ENCODE data around the gene PRX.

The PRX gene

DNA sequence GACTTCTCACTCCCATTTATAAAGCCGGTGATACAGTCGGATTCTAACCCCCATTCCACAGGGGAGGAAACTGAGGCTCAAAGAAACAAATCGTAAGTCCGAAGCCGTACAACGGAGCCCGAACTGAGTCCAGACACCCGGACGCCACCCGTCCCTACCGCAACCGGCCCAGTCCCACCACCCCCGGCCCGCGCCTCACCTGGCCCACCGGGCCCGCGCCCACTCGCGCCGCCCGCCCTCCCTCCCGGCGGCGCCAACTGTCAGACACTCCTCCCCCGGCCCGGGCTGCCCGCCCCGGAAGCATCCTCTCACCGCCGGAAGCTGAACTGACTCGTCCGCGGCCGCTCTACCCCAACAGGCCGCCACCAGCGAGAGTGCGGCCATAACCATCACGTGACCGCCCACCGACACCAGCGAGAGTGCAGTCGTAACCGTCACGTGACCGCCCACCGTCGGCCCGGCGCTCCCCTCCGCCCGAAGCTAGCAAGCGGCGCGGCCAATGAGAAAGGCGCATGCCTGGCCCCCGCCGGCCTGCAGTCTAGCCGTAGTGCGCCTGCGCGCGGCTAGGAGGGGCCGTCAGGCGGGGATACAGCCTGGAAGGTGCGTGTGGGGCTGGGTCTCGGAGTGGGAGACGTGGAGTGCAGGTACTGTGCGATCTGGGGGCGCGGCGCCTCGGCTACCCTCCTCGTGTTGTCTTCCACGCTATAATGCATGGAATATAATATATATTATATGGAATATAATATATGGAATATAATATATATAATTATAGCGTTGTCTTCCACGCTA lies 64.9 kb downstream of the PRX start, which contains the start of the genes C19orf47 and PLD3:
Gene C19orf47, minus strand, starts transcription at position 273 of the 789 bp plus-strand sequence. CDS start 6,540 bp downstream, outside the sequence.
Gene PLD3, plus strand, starts transcription at position 571 of the 789 bp plus-strand sequence. CDS start 17,789 bp downstream, outside the sequence.
- peak within 1 kb of the TSS; percentile 71 for H3K9ac ChIP-seq (ENCODE audit: low read depth, low read length)
- ATAC-seq (ENCODE audit: insufficient read depth, low read depth) = peak; percentile 97
- H3K79me2 ChIP-seq (ENCODE audit: insufficient read depth, low read length) = peaks cover 44% of the 10 kb centered on the region
- peak within 1 kb of the TSS; percentile 82 for H3K27ac ChIP-seq (ENCODE audit: low read length)
- TF ChIP-seq, protein P1, sequence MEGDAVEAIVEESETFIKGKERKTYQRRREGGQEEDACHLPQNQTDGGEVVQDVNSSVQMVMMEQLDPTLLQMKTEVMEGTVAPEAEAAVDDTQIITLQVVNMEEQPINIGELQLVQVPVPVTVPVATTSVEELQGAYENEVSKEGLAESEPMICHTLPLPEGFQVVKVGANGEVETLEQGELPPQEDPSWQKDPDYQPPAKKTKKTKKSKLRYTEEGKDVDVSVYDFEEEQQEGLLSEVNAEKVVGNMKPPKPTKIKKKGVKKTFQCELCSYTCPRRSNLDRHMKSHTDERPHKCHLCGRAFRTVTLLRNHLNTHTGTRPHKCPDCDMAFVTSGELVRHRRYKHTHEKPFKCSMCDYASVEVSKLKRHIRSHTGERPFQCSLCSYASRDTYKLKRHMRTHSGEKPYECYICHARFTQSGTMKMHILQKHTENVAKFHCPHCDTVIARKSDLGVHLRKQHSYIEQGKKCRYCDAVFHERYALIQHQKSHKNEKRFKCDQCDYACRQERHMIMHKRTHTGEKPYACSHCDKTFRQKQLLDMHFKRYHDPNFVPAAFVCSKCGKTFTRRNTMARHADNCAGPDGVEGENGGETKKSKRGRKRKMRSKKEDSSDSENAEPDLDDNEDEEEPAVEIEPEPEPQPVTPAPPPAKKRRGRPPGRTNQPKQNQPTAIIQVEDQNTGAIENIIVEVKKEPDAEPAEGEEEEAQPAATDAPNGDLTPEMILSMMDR (IDR thresholded peaks at IDR 0.05; ENCODE audit: borderline replicate concordance, extremely low read depth, low read length, poor library complexity, severe bottlenecking) = no peak
- TF ChIP-seq EZH2 (IDR thresholded peaks at IDR 0.05; ENCODE audit: borderline replicate concordance, low read depth, low read length, severe bottlenecking) = no peak
- peak within 1 kb of the TSS; percentile 89 for H3K4me2 ChIP-seq (ENCODE audit: insufficient read depth, low read length)
- peaks cover 32% of the 10 kb centered on the region for H3K4me1 ChIP-seq (ENCODE audit: insufficient read depth, low read length)
- DNase-seq = peak; percentile 99
- H2AFZ ChIP-seq (ENCODE audit: low read depth, low read length) = peak within 1 kb of the TSS; percentile 85
- peaks cover 10% of the 10 kb centered on the region; the same call in 1 of the 2 replicates for H3K36me3 ChIP-seq (ENCODE audit: insufficient read depth, low read length)
- no peaks in the 10 kb centered on the region for H3K9me3 ChIP-seq (ENCODE audit: insufficient read depth, low read length, severe bottlenecking)
- peak within 1 kb of the TSS; percentile 67 to 79 for H3K4me3 ChIP-seq (ENCODE audit: low read depth in 1 of 2, low read length in 2 of 2)
- peaks cover 8% of the 10 kb centered on the region; the same call in 1 of the 2 replicates for H4K20me1 ChIP-seq (ENCODE audit: insufficient read depth, low read length)
- no peaks in the 10 kb centered on the region for H3K27me3 ChIP-seq (ENCODE audit: insufficient read depth, low read length, poor library complexity)

DNA sequence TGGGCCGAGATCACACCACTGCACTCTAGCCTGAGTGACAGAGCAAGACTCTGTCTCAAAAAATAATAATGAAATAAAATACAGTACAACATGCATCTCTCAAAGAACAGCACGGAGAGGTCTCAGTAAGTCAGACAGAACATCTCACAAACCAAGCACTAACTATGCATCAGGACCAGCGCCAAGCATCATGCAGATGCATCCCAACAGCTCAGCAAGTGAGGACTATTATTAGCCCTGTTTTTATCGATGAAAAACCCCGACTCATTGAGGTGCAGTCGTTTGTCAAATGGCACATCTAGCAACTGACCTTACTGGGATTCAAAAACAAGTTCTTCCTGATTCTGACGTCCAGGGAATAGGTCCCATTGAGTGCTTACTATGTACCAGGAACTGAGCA lies 68.8 kb downstream of the PRX start:
- Histone ChIP-seq H3K79me2 (ENCODE audit: insufficient read depth, low read length) (peaks cover 65% of the 10 kb centered on the region), H4K20me1 (ENCODE audit: insufficient read depth, low read length) (peaks cover 24% of the 10 kb centered on the region; the same call in 1 of the 2 replicates), H3K27ac (ENCODE audit: low read length) (0 out of 2 replicates have a peak overlapping the region, but pooled peaks have one; percentile 10), H3K4me2 (ENCODE audit: insufficient read depth, low read length) (no peak overlapping the region), H3K9me3 (ENCODE audit: insufficient read depth, low read length, severe bottlenecking) (no peaks in the 10 kb centered on the region), H2AFZ (ENCODE audit: low read depth, low read length) (no peak overlapping the region), H3K27me3 (ENCODE audit: insufficient read depth, low read length, poor library complexity) (no peaks in the 10 kb centered on the region), H3K4me1 (ENCODE audit: insufficient read depth, low read length) (peaks cover 33% of the 10 kb centered on the region), H3K9ac (ENCODE audit: low read depth, low read length) (no peak overlapping the region), H3K4me3 (ENCODE audit: low read depth in 1 of 2, low read length in 2 of 2) (no peak overlapping the region), H3K36me3 (ENCODE audit: insufficient read depth, low read length) (peaks cover 34% of the 10 kb centered on the region)
- TF ChIP-seq, protein P1 (IDR thresholded peaks at IDR 0.05; ENCODE audit: borderline replicate concordance, extremely low read depth, low read length, poor library complexity, severe bottlenecking) = no peak
- TF ChIP-seq EZH2 (IDR thresholded peaks at IDR 0.05; ENCODE audit: borderline replicate concordance, low read depth, low read length, severe bottlenecking) = no peak
- no peak for DNase-seq
- ATAC-seq (ENCODE audit: insufficient read depth, low read depth) = no peak
